Tibial nerve (tissue), 4 donors: ENCODE data around the gene RNF2. TPM values are rescaled to one million over a fixed set of nuclear protein-coding genes. Genes with fewer than 3 reads are reported as not detected.

Experiments used
- DNase-seq, 2 donors: peaks; one replicate each; pipeline ENCODE4 v3.0.0-alpha.2; 2019; ENCODE audit warnings: low spot score in 2 of 2
- H3K27ac ChIP-seq, 4 donors: fragments of 200-600 bp; sonication (generic) in 3 of 4; one replicate each; pipeline ENCODE4 v1.5.1; 2017 to 2019; ENCODE audit warnings: mild to moderate bottlenecking in 1 of 4
- H3K27me3 ChIP-seq, 2 donors: fragments of 200-600 bp; sonication (generic) in 1 of 2; one replicate each; pipeline versions ENCODE4 v1.5.1 to v1.6.0; 2017 to 2019
- H3K36me3 ChIP-seq, 3 donors: fragments of 200-600 bp; sonication (generic); one replicate each; pipeline ENCODE4 v1.5.1; 2018 to 2019
- H3K4me1 ChIP-seq, 4 donors: fragments of 200-600 bp; sonication (generic) in 3 of 4; one replicate each; pipeline ENCODE4 v1.5.1; 2017 to 2019
- H3K4me3 ChIP-seq, 4 donors: fragments of 200-600 bp; sonication (generic) in 3 of 4; one replicate each; pipeline ENCODE4 v1.5.1; 2017 to 2019; ENCODE audit warnings: mild to moderate bottlenecking in 1 of 4, moderate library complexity in 1 of 4
- H3K9me3 ChIP-seq, 4 donors: fragments of 200-600 bp; sonication (generic) in 3 of 4; one replicate each; pipeline ENCODE4 v1.5.1; 2017 to 2019
- EP300 ChIP-seq, 2 donors: sonication (generic); formaldehyde crosslinking; IDR thresholded peaks; one replicate each; pipeline ENCODE4 v1.6.1; 2017; ENCODE audit warnings: antibody characterized with exemption in 2 of 2, mild to moderate bottlenecking in 1 of 2
- POLR2A ChIP-seq, 2 donors: fragments of 450-650 bp; IDR thresholded peaks; one replicate each; pipeline ENCODE4 v1.6.1; 2017; ENCODE audit warnings: antibody characterized with exemption in 2 of 2, mild to moderate bottlenecking in 2 of 2, moderate library complexity in 2 of 2
- WGBS, 2 donors: methylation state at CpG; one replicate each; pipeline ENCODE4 v1.1.5; 2018; 5-methylcytosine and 5-hydroxymethylcytosine counted together
- total RNA-seq, 4 donors: library from RNA; depleted of rRNA; stranded (reverse); fragments of >200 nt; gene quantifications; one replicate each; pipeline ENCODE4 v1.1.0, GENCODE V29; 2016
- TF ChIP-seq, protein P1 (sequence below), 5 experiments: fragments of 200-600 bp in 3 of 5; fragments of 450-650 bp in 2 of 5; sonication (generic) in 3 of 5; IDR thresholded peaks; one replicate each; pipeline ENCODE4 v1.5.1; 2016 to 2019; ENCODE audit warnings: antibody characterized with exemption in 5 of 5, mild to moderate bottlenecking in 3 of 5, moderate library complexity in 2 of 5

The RNF2 gene
- total RNA-seq, 4 donors from 2014 or later: 11.1 to 18.9 (median 15.3) TPM

DNA sequence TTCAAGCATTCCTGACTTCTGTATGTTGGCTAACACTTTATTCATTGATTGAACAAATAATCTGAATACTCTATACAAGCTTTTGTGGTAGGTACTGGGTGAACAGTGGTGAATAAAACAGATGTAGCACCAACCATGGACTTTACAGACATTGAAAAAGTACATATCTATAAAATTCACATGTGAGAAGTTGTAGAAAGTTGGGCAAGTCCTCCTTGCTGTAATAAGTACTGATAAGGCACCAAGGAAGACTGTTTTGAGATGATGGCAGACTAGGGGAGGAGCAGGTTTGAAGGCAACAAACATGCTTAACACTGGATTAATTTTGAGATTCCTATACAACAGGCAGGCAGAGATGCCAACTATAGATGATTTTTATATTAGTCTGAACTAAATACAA lies 42.4 kb downstream of the RNF2 start:
- Histone ChIP-seq H3K27ac (no peak overlapping the region), H3K27me3 (no peaks in the 10 kb centered on the region), H3K4me1 (peaks cover 0 to 8% (median 0%) of the 10 kb centered on the region in 4 donors), H3K4me3 (no peak overlapping the region), H3K36me3 (peaks cover 0 to 47% (median 3%) of the 10 kb centered on the region in 3 donors), H3K9me3 (no peaks in the 10 kb centered on the region)
- DNase-seq: no peak
- TF ChIP-seq, protein P1, sequence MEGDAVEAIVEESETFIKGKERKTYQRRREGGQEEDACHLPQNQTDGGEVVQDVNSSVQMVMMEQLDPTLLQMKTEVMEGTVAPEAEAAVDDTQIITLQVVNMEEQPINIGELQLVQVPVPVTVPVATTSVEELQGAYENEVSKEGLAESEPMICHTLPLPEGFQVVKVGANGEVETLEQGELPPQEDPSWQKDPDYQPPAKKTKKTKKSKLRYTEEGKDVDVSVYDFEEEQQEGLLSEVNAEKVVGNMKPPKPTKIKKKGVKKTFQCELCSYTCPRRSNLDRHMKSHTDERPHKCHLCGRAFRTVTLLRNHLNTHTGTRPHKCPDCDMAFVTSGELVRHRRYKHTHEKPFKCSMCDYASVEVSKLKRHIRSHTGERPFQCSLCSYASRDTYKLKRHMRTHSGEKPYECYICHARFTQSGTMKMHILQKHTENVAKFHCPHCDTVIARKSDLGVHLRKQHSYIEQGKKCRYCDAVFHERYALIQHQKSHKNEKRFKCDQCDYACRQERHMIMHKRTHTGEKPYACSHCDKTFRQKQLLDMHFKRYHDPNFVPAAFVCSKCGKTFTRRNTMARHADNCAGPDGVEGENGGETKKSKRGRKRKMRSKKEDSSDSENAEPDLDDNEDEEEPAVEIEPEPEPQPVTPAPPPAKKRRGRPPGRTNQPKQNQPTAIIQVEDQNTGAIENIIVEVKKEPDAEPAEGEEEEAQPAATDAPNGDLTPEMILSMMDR (IDR thresholded peaks at IDR 0.05): no peak
- TF ChIP-seq POLR2A (IDR thresholded peaks at IDR 0.05) (no peak), EP300 (IDR thresholded peaks at IDR 0.05) (no peak)

DNA sequence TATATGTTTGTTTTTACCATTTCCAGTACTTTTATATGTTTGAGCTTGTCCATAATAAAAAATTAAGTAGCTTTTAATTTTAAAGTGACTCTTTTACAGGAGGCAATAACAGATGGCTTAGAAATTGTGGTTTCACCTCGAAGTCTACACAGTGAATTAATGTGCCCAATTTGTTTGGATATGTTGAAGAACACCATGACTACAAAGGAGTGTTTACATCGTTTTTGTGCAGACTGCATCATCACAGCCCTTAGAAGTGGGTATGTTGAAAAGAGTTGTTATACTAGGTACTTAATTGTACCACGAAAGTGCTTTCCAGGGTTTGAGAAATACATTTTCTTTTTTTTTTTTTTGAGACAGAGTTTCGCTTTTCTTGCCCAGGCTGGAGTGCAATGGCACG lies 46.1 kb downstream of the RNF2 start:
- H3K27me3 ChIP-seq: no peaks in the 10 kb centered on the region
- H3K4me3 ChIP-seq: no peak overlapping the region
- H3K9me3 ChIP-seq: no peaks in the 10 kb centered on the region
- no peak for DNase-seq
- no peak for TF ChIP-seq POLR2A (IDR thresholded peaks at IDR 0.05)
- TF ChIP-seq EP300 (IDR thresholded peaks at IDR 0.05): no peak
- TF ChIP-seq, protein P1 (IDR thresholded peaks at IDR 0.05): no peak
- H3K36me3 ChIP-seq: peaks cover 0 to 76% (median 3%) of the 10 kb centered on the region in 3 donors
- H3K4me1 ChIP-seq: no peaks in the 10 kb centered on the region
- no peak overlapping the region for H3K27ac ChIP-seq
- 86% methylated on average over 5 of the region's 5 CpGs for WGBS, 2 donors

DNA sequence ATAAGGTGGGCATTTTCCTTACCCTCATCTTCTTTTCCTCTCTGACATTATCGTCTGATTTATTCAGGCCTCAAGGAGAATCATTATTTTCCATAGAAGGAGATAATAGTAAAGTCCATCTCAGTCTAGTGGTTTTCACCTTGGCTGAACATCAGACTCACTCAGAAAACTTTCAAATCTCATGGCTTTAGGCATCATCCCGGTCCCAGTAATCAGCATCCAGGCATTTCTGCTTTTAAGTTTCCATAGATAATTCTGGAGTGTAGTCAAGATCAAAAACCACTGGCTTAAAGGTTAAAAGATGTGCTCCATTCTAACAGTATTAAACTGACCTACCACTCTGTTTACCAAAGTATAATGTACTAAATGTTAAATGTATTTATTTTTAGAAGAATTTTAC lies 49.4 kb downstream of the RNF2 start:
- H3K4me3 ChIP-seq: no peak overlapping the region
- no peaks in the 10 kb centered on the region for H3K9me3 ChIP-seq
- WGBS, 2 donors: 92 to 95% methylated on average over 2 of the region's 2 CpGs
- TF ChIP-seq EP300 (IDR thresholded peaks at IDR 0.05): no peak
- no peak for TF ChIP-seq POLR2A (IDR thresholded peaks at IDR 0.05)
- TF ChIP-seq, protein P1 (IDR thresholded peaks at IDR 0.05): no peak
- DNase-seq: no peak
- peaks cover 0 to 70% (median 11%) of the 10 kb centered on the region in 3 donors for H3K36me3 ChIP-seq
- no peak overlapping the region for H3K27ac ChIP-seq
- H3K27me3 ChIP-seq: no peaks in the 10 kb centered on the region
- no peaks in the 10 kb centered on the region for H3K4me1 ChIP-seq

DNA sequence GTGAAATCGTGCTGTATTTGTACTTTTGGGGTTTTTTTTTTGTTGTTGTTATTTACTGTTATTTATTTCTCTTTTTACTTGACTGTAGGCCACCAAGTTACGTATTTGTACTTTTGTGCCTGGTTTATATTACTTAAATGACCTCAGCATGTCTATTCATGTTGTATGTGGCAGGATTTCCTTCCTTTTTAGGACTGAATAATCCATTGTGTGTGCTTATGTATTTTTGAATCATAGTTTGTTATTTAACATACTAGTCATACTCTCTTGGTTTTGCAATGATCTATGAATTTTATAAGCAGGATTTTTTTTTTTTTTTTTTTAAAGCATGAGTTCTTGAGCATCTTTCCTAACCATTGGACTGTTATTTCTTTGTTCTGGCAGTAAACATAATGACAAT lies 51.2 kb downstream of the RNF2 start:
- no peak for DNase-seq
- Histone ChIP-seq H3K27me3 (no peaks in the 10 kb centered on the region), H3K27ac (no peak overlapping the region), H3K36me3 (peaks cover 0 to 74% (median 11%) of the 10 kb centered on the region in 3 donors), H3K9me3 (no peaks in the 10 kb centered on the region), H3K4me3 (no peak overlapping the region), H3K4me1 (no peaks in the 10 kb centered on the region)
- whole genome bisulfite sequencing, 2 donors: 49 to 60% methylated on average over 2 of the region's 2 CpGs
- TF ChIP-seq, protein P1 (IDR thresholded peaks at IDR 0.05): no peak
- TF ChIP-seq POLR2A (IDR thresholded peaks at IDR 0.05) (no peak), EP300 (IDR thresholded peaks at IDR 0.05) (no peak)

DNA sequence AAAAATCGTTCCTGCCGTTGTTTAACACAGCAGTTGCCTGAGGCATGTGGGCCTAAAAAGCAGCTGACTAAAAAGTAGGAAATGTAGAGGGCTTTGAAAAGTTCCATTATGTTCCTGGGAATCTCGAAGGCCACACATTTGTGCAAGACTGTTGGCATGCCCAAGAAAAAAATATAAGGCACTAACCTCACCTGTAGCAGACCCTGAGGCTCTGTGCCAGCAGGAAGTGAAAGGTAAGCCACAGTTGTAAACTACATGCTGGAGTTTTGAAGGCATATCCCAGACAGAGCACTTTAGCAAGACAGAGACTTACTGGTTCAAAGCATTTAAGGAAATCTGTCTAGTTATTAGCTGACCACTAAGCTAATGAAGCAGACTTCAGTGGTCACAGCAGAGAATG lies 58.7 kb downstream of the RNF2 start:
- H3K27me3 ChIP-seq: no peaks in the 10 kb centered on the region
- peaks cover 0 to 24% (median 3%) of the 10 kb centered on the region in 3 donors for H3K36me3 ChIP-seq
- no peak overlapping the region for H3K27ac ChIP-seq
- no peak overlapping the region for H3K4me3 ChIP-seq
- H3K4me1 ChIP-seq: no peaks in the 10 kb centered on the region
- TF ChIP-seq, protein P1 (IDR thresholded peaks at IDR 0.05): no peak
- TF ChIP-seq POLR2A (IDR thresholded peaks at IDR 0.05) (no peak), EP300 (IDR thresholded peaks at IDR 0.05) (no peak)
- DNase-seq: no peak
- H3K9me3 ChIP-seq: peaks cover 0 to 28% (median 7%) of the 10 kb centered on the region in 4 donors
- WGBS, 2 donors: 45 to 51% methylated on average over 3 of the region's 3 CpGs
